Breast epithelium (tissue), 4 donors: ENCODE measurements around the gene DPH1. TPM values are rescaled to one million over a fixed set of nuclear protein-coding genes. Genes with fewer than 3 reads are reported as not detected.

Experiments
- DNase-seq, 2 donors: peaks; one replicate each; pipeline ENCODE4 v3.0.0-alpha.2; 2019; ENCODE audit warnings: low spot score in 2 of 2
- H3K27ac ChIP-seq, 2 donors: fragments of 200-600 bp; sonication (generic) in 1 of 2; one replicate each; pipeline ENCODE4 v1.5.1; 2016 to 2019; ENCODE audit warnings: mild to moderate bottlenecking in 1 of 2
- H3K27me3 ChIP-seq, 2 donors: fragments of 200-600 bp; sonication (generic) in 1 of 2; one replicate each; pipeline versions ENCODE4 v1.5.1 to v1.6.0; 2017 to 2019; ENCODE audit warnings: control low read depth in 1 of 2, mild to moderate bottlenecking in 1 of 2
- H3K36me3 ChIP-seq: fragments of 200-600 bp; one replicate; pipeline ENCODE4 v1.5.1; 2019
- H3K4me1 ChIP-seq, 2 donors: fragments of 200-600 bp; sonication (generic); one replicate each; pipeline ENCODE4 v1.5.1; 2016 to 2019; ENCODE audit warnings: control low read depth in 1 of 2
- H3K4me3 ChIP-seq, 3 donors: fragments of 200-600 bp; sonication (generic); 1 replicate in 2 of 3; 2 replicates in 1 of 3; pipeline ENCODE4 v1.5.1; 2016 to 2019; ENCODE audit warnings: mild to moderate bottlenecking in 3 of 3, moderate library complexity in 2 of 3
- H3K9me3 ChIP-seq, 2 donors: fragments of 200-600 bp; sonication (generic) in 1 of 2; one replicate each; pipeline ENCODE4 v1.5.1; 2016 to 2019; ENCODE audit warnings: control low read depth in 1 of 2
- CTCF ChIP-seq, 3 donors: fragments of 450-650 bp; IDR thresholded peaks; one replicate each; pipeline ENCODE4 v1.5.1; 2016 to 2017; ENCODE audit warnings: antibody characterized with exemption in 3 of 3, mild to moderate bottlenecking in 3 of 3, moderate library complexity in 3 of 3
- POLR2A ChIP-seq: fragments of 450-650 bp; IDR thresholded peaks from one replicate; pipeline ENCODE4 v1.6.1; 2016; ENCODE audit warnings: antibody characterized with exemption, mild to moderate bottlenecking, moderate library complexity
- POLR2AphosphoS5 ChIP-seq, 3 donors: sonication (generic); formaldehyde crosslinking; IDR thresholded peaks; one replicate each; pipeline ENCODE4 v1.6.1; 2017; ENCODE audit warnings: antibody characterized with exemption in 3 of 3
- intact Hi-C: fragments of 100-400 bp; cut with DNase I; formaldehyde crosslinking; loops from one replicate; pipeline ENCODE4 v1.15.1; 2023; ENCODE audit warnings: low total_unique reads
- total RNA-seq, 3 donors: library from RNA; depleted of rRNA; stranded (reverse); fragments of >200 nt; gene quantifications; one replicate each; pipeline ENCODE4 v1.1.0, GENCODE V29; 2016

DPH1 gene
- total RNA-seq, 3 donors from 2014 or later, result 28.3 to 66.6 (median 55.7) TPM

GRCh38 chr17:2043785-2044184, 13.8 kb downstream of the DPH1 start:
- Histone ChIP-seq H3K4me3 (no peak overlapping the region), H3K27ac (peak overlapping the region; percentile 63 to 95), H3K27me3 (no peaks in the 10 kb centered on the region), H3K9me3 (no peaks in the 10 kb centered on the region), H3K4me1 (peaks cover 5 to 6% of the 10 kb centered on the region in 2 donors), H3K36me3 (no peaks in the 10 kb centered on the region)
- intact Hi-C loops, result no loop called here
- no peak for DNase-seq
- TF ChIP-seq POLR2AphosphoS5 (IDR thresholded peaks at IDR 0.05), result no peak
- TF ChIP-seq POLR2A, result no peak
- TF ChIP-seq CTCF (IDR thresholded peaks at IDR 0.05), result no peak

- Histone ChIP-seq H3K4me3 (no peak overlapping the region), H3K27me3 (no peaks in the 10 kb centered on the region), H3K36me3 (no peaks in the 10 kb centered on the region), H3K27ac (peak overlapping the region; percentile 23 to 95), H3K9me3 (no peaks in the 10 kb centered on the region), H3K4me1 (peaks cover 5 to 6% of the 10 kb centered on the region in 2 donors)
- intact Hi-C loops, result no loop called here
- DNase-seq, result no peak
- no peak for TF ChIP-seq POLR2AphosphoS5 (IDR thresholded peaks at IDR 0.05)
- TF ChIP-seq POLR2A, result no peak
- no peak for TF ChIP-seq CTCF (IDR thresholded peaks at IDR 0.05)
Measured at GRCh38 chr17:2044263-2044894, 14.4 kb downstream of the DPH1 start.

GRCh38 chr17:2047590-2047989, 17.6 kb downstream of the DPH1 start:
- H3K9me3 ChIP-seq, result no peaks in the 10 kb centered on the region
- TF ChIP-seq POLR2AphosphoS5 (IDR thresholded peaks at IDR 0.05), result no peak
- TF ChIP-seq POLR2A, result no peak
- TF ChIP-seq CTCF (IDR thresholded peaks at IDR 0.05), result no peak
- no peak overlapping the region for H3K27ac ChIP-seq
- H3K4me3 ChIP-seq, result no peak overlapping the region
- peaks cover 5 to 11% of the 10 kb centered on the region in 2 donors for H3K4me1 ChIP-seq
- intact Hi-C loops, result no loop called here
- DNase-seq, result no peak
- no peaks in the 10 kb centered on the region for H3K36me3 ChIP-seq
- no peaks in the 10 kb centered on the region for H3K27me3 ChIP-seq

GRCh38 chr17:2048805-2049204, 18.9 kb downstream of the DPH1 start:
- no peaks in the 10 kb centered on the region for H3K36me3 ChIP-seq
- H3K9me3 ChIP-seq, result no peaks in the 10 kb centered on the region
- peak overlapping the region in 1 of 2 donors; percentile 84 for H3K27ac ChIP-seq
- intact Hi-C loops, result no loop called here
- peaks cover 5 to 7% of the 10 kb centered on the region in 2 donors for H3K4me1 ChIP-seq
- DNase-seq, result no peak
- H3K4me3 ChIP-seq, result peak overlapping the region in 2 of 3 donors; percentile 71 to 99
- H3K27me3 ChIP-seq, result no peaks in the 10 kb centered on the region
- TF ChIP-seq CTCF (IDR thresholded peaks at IDR 0.05) (no peak), POLR2A (no peak), POLR2AphosphoS5 (IDR thresholded peaks at IDR 0.05) (no peak)

GRCh38 chr17:2049333-2050299, 19.7 kb downstream of the DPH1 start:
- no peaks in the 10 kb centered on the region for H3K9me3 ChIP-seq
- TF ChIP-seq POLR2AphosphoS5 (IDR thresholded peaks at IDR 0.05) (peak; percentile 43 to 66 (median 62)), POLR2A (no peak)
- H3K4me1 ChIP-seq, result peaks cover 7 to 11% of the 10 kb centered on the region in 2 donors
- intact Hi-C loops, result no loop called here
- peak overlapping the region; percentile 66 to 99 (median 71) for H3K4me3 ChIP-seq
- H3K27ac ChIP-seq, result peak overlapping the region; percentile 65 to 84
- peak; percentile 84 for DNase-seq
- H3K27me3 ChIP-seq, result no peaks in the 10 kb centered on the region
- no peaks in the 10 kb centered on the region for H3K36me3 ChIP-seq
